Neural progenitor cell (in vitro differentiated cells): Measurements from ENCODE around the gene RALGAPA2. TPM values are rescaled to one million over a fixed set of nuclear protein-coding genes. Genes with fewer than 3 reads are reported as not detected.

ENCODE experiments used
- DNase-seq: peaks from one replicate; pipeline ENCODE4 v3.0.0-alpha.2; 2016; ENCODE audit warnings: low spot score
- H2AFZ ChIP-seq: fragments of 200-600 bp; sonication (generic); replicated peaks from 2 replicates; pipeline ENCODE4 v1.6.1; 2016; ENCODE audit warnings: antibody characterized with exemption
- H3F3A ChIP-seq: fragments of 200-600 bp; sonication (generic); 2 replicates; pipeline ENCODE4 v1.6.1; 2016; ENCODE audit warnings: antibody characterized with exemption, low read depth
- H3K27ac ChIP-seq: fragments of 200-600 bp; sonication (generic); 2 replicates; pipeline ENCODE4 v1.5.1; 2016; ENCODE audit warnings: mild to moderate bottlenecking
- H3K27me3 ChIP-seq: fragments of 200-600 bp; sonication (generic); 2 replicates; pipeline ENCODE4 v1.6.1; 2016; ENCODE audit warnings: mild to moderate bottlenecking, moderate library complexity
- H3K36me3 ChIP-seq: fragments of 200-600 bp; sonication (generic); 2 replicates; pipeline ENCODE4 v1.5.1; 2016
- H3K4me1 ChIP-seq: fragments of 200-600 bp; sonication (generic); 2 replicates; pipeline ENCODE4 v1.6.1; 2016; ENCODE audit warnings: mixed run types
- H3K4me2 ChIP-seq: fragments of 200-600 bp; sonication (generic); 2 replicates; pipeline ENCODE4 v1.6.1; 2016
- H3K4me3 ChIP-seq: fragments of 200-600 bp; sonication (generic); 2 replicates; pipeline ENCODE4 v1.5.1; 2016
- H3K79me2 ChIP-seq: fragments of 200-600 bp; sonication (generic); 2 replicates; pipeline ENCODE4 v1.6.1; 2016; ENCODE audit warnings: low read depth
- H3K9ac ChIP-seq: fragments of 200-600 bp; sonication (generic); 2 replicates; pipeline ENCODE4 v1.6.1; 2016
- H3K9me3 ChIP-seq: fragments of 200-600 bp; sonication (generic); 2 replicates; pipeline ENCODE4 v1.5.1; 2016; ENCODE audit warnings: low read depth
- H4K20me1 ChIP-seq: fragments of 200-600 bp; sonication (generic); 2 replicates; pipeline ENCODE4 v1.6.1; 2016; ENCODE audit warnings: low read depth
- H3K27ac Mint-ChIP-seq: 3 replicates; pipeline ENCODE4 v1.8.0; 2021; ENCODE audit warnings: mixed read lengths
- H3K27me3 Mint-ChIP-seq: 2 replicates; pipeline ENCODE4 v1.8.0; 2022; ENCODE audit warnings: low read depth, mild to moderate bottlenecking, inconsistent platforms, moderate library complexity, mixed read lengths; ENCODE audit not compliant: insufficient read depth
- H3K36me3 Mint-ChIP-seq: 3 replicates; pipeline ENCODE4 v1.8.0; 2021; ENCODE audit warnings: mixed read lengths
- H3K4me1 Mint-ChIP-seq: 3 replicates; pipeline ENCODE4 v1.8.0; 2021; ENCODE audit warnings: mixed read lengths
- H3K4me3 Mint-ChIP-seq: 3 replicates; pipeline ENCODE4 v1.8.0; 2021; ENCODE audit warnings: mild to moderate bottlenecking, moderate library complexity, mixed read lengths
- H3K9me3 Mint-ChIP-seq: 3 replicates; pipeline ENCODE4 v1.8.0; 2020; ENCODE audit warnings: mixed read lengths
- CTCF ChIP-seq: fragments of 200-600 bp; sonication (generic); IDR thresholded peaks from 2 replicates; pipeline ENCODE4 v1.5.1; 2017; ENCODE audit warnings: antibody characterized with exemption, mild to moderate bottlenecking
- EZH2 ChIP-seq: fragments of 200-600 bp; sonication (generic); IDR thresholded peaks from 2 replicates; pipeline ENCODE4 v1.6.1; 2017; ENCODE audit warnings: antibody characterized with exemption, mild to moderate bottlenecking, moderate library complexity
- EZH2phosphoT487 ChIP-seq: fragments of 200-600 bp; sonication (generic); IDR thresholded peaks from 2 replicates; pipeline ENCODE4 v1.6.1; 2017; ENCODE audit warnings: antibody characterized with exemption
- total RNA-seq: library from RNA; depleted of rRNA; stranded (reverse); fragments of >200 nt; gene quantifications from 2 replicates; pipeline ENCODE4 v1.2.3, GENCODE V29; 2015; ENCODE audit warnings: low replicate concordance

RALGAPA2 gene
- total RNA-seq, 1 donor from 2014 or later = 25.9 TPM

DNA sequence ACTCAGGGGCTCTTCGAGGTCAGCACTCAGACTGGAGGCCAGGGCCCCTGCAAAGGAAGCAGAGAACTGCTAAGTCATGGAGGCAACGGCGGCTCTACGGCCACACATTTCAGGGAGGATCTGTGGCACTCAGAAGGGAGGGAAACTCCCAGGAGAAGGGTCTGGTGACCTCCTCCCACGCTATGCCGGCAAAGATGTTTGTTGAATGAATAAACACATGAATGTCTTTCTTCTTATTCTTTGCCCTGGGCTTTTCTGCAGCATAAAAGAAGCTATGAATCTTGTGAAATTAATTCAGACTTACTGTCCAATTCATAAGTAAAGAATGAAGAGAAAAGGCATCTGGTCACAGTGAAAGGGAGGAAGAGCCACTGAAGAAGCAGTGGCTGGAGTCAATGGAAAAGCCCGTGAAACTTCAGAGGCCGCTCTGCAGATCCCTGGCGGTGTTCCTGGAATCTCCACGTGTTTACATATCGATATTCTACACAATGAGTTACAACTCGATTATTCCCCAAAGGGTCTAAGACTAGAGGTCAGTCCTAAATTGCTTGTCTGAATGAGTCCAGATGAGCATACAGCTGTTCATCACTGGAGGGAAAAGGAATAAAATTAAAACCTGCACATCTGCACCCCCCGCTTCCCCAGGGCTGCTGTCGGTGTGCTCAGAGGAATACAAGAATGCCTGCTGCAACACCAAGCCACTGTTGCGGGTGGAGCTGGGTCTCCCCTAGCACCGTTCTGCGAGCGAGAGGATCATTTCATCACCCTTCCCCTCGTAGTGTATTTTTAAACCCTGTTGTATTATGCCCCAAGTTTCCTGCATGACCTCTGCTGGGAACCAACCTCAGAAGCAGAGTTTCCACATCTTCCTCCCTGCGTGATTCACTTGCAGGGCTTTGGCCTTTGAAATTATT, 319.0 kb downstream of the RALGAPA2 start:
- H3K4me1 ChIP-seq = peaks cover 28% of the 10 kb centered on the region

GRCh38 chr20:20391766-20392165, 320.7 kb downstream of the RALGAPA2 start:
- Mint-ChIP-seq H3K27me3 (peaks cover 3% of the 10 kb centered on the region), H3K36me3 (peaks cover 27% of the 10 kb centered on the region), H3K27ac (no peak overlapping the region), H3K4me3 (no peak overlapping the region), H3K9me3 (no peaks in the 10 kb centered on the region), H3K4me1 (peaks cover 33% of the 10 kb centered on the region)
- Histone ChIP-seq H2AFZ (no peak overlapping the region), H3K9me3 (no peaks in the 10 kb centered on the region), H3K27me3 (no peaks in the 10 kb centered on the region), H3K79me2 (no peaks in the 10 kb centered on the region), H3K36me3 (no peaks in the 10 kb centered on the region), H3K4me1 (peaks cover 26% of the 10 kb centered on the region), H3F3A (peaks cover 9% of the 10 kb centered on the region), H3K4me2 (no peak overlapping the region), H3K27ac (no peak overlapping the region), H3K9ac (no peak overlapping the region), H4K20me1 (peaks cover 21% of the 10 kb centered on the region), H3K4me3 (no peak overlapping the region)
- DNase-seq = no peak
- no peak for TF ChIP-seq CTCF

More for the DNA sequence above, 319.0 kb downstream of the RALGAPA2 start:
- no peak overlapping the region for H3K4me3 ChIP-seq
- H3F3A ChIP-seq = peaks cover 14% of the 10 kb centered on the region
- TF ChIP-seq CTCF (no peak), EZH2 (no peak), EZH2phosphoT487 (no peak)
- Mint-ChIP-seq H3K9me3 (no peaks in the 10 kb centered on the region), H3K27ac (no peak overlapping the region), H3K4me1 (peaks cover 40% of the 10 kb centered on the region), H3K27me3 (peaks cover 8% of the 10 kb centered on the region), H3K36me3 (peaks cover 28% of the 10 kb centered on the region), H3K4me3 (no peak overlapping the region)
- H3K79me2 ChIP-seq = no peaks in the 10 kb centered on the region
- H3K36me3 ChIP-seq = no peaks in the 10 kb centered on the region
- peaks cover 23% of the 10 kb centered on the region for H4K20me1 ChIP-seq
- H3K27me3 ChIP-seq = peaks cover 10% of the 10 kb centered on the region
- DNase-seq = no peak
- no peaks in the 10 kb centered on the region for H3K9me3 ChIP-seq
- no peak overlapping the region for H3K9ac ChIP-seq
- H2AFZ ChIP-seq = no peak overlapping the region
- H3K4me2 ChIP-seq = no peak overlapping the region
- H3K27ac ChIP-seq = no peak overlapping the region

GRCh38 chr20:20391115-20391514, 321.3 kb downstream of the RALGAPA2 start:
- no peaks in the 10 kb centered on the region for H3K27me3 Mint-ChIP-seq
- H3K27me3 ChIP-seq = no peaks in the 10 kb centered on the region
- peaks cover 26% of the 10 kb centered on the region for H3K4me1 Mint-ChIP-seq
- H3K9me3 Mint-ChIP-seq = no peaks in the 10 kb centered on the region
- TF ChIP-seq EZH2phosphoT487 = no peak
- no peak for TF ChIP-seq EZH2
- no peak for TF ChIP-seq CTCF
- peaks cover 20% of the 10 kb centered on the region for H3K4me1 ChIP-seq
- H3K79me2 ChIP-seq = no peaks in the 10 kb centered on the region
- H3K9me3 ChIP-seq = no peaks in the 10 kb centered on the region
- no peak for DNase-seq
- H3K27ac Mint-ChIP-seq = no peak overlapping the region
- H3K9ac ChIP-seq = no peak overlapping the region
- no peaks in the 10 kb centered on the region for H3K36me3 ChIP-seq
- peaks cover 3% of the 10 kb centered on the region for H3F3A ChIP-seq
- no peak overlapping the region for H3K4me3 ChIP-seq
- H2AFZ ChIP-seq = no peak overlapping the region
- H4K20me1 ChIP-seq = peaks cover 16% of the 10 kb centered on the region
- no peak overlapping the region for H3K4me2 ChIP-seq
- no peak overlapping the region for H3K4me3 Mint-ChIP-seq
- peaks cover 27% of the 10 kb centered on the region for H3K36me3 Mint-ChIP-seq
- no peak overlapping the region for H3K27ac ChIP-seq
